Suprapubic skin (tissue), 4 donors: ENCODE results near the gene SPAG6. TPM values are rescaled to one million over a fixed set of nuclear protein-coding genes. Genes with fewer than 3 reads are reported as not detected.

ENCODE experiments used
- DNase-seq, 2 donors: peaks; one replicate each; pipeline ENCODE4 v3.0.0-alpha.2; 2019; ENCODE audit warnings: low spot score in 2 of 2
- H3K27ac ChIP-seq: fragments of 200-600 bp; sonication (generic); one replicate; pipeline ENCODE4 v1.5.1; 2019
- H3K27me3 ChIP-seq: fragments of 200-600 bp; sonication (generic); one replicate; pipeline ENCODE4 v1.5.1; 2019
- H3K36me3 ChIP-seq: fragments of 200-600 bp; sonication (generic); one replicate; pipeline ENCODE4 v1.5.1; 2019
- H3K4me1 ChIP-seq: fragments of 200-600 bp; sonication (generic); one replicate; pipeline ENCODE4 v1.5.1; 2019
- H3K4me3 ChIP-seq: fragments of 200-600 bp; sonication (generic); one replicate; pipeline ENCODE4 v1.5.1; 2019; ENCODE audit warnings: mild to moderate bottlenecking
- H3K9me3 ChIP-seq: fragments of 200-600 bp; sonication (generic); one replicate; pipeline ENCODE4 v1.5.1; 2019
- CTCF ChIP-seq, 2 donors: fragments of 200-600 bp in 1 of 2; fragments of 450-650 bp in 1 of 2; sonication (generic) in 1 of 2; IDR thresholded peaks; one replicate each; pipeline ENCODE4 v1.5.1; 2016 to 2019; ENCODE audit warnings: antibody characterized with exemption in 2 of 2, mild to moderate bottlenecking in 1 of 2, moderate library complexity in 1 of 2
- EP300 ChIP-seq: sonication (generic); formaldehyde crosslinking; IDR thresholded peaks from one replicate; pipeline ENCODE4 v1.6.1; 2017; ENCODE audit warnings: antibody characterized with exemption
- POLR2A ChIP-seq, 2 donors: fragments of 450-650 bp; IDR thresholded peaks; one replicate each; pipeline ENCODE4 v1.6.1; 2017; ENCODE audit warnings: antibody characterized with exemption in 2 of 2, mild to moderate bottlenecking in 2 of 2, moderate library complexity in 2 of 2
- POLR2AphosphoS5 ChIP-seq, 3 donors: sonication (generic); formaldehyde crosslinking; IDR thresholded peaks; one replicate each; pipeline ENCODE4 v1.6.1; 2017; ENCODE audit warnings: antibody characterized with exemption in 3 of 3
- WGBS: methylation state at CpG from one replicate; pipeline ENCODE4 v1.1.5; 2018; 5-methylcytosine and 5-hydroxymethylcytosine counted together
- total RNA-seq, 4 donors: library from RNA; depleted of rRNA; stranded (reverse); fragments of >200 nt; gene quantifications; one replicate each; pipeline ENCODE4 v1.1.0, GENCODE V29; 2016

The SPAG6 gene
- total RNA-seq, 4 donors from 2014 or later, result 0.34 to 1.1 (median 0.72) TPM; not detected in 1

- Histone ChIP-seq H3K9me3 (no peaks in the 10 kb centered on the region), H3K4me1 (peaks cover 34% of the 10 kb centered on the region), H3K27ac (peak within 1 kb of the TSS; percentile 92), H3K4me3 (peak within 1 kb of the TSS; percentile 84), H3K36me3 (no peaks in the 10 kb centered on the region), H3K27me3 (no peaks in the 10 kb centered on the region)
- no peak for TF ChIP-seq EP300
- TF ChIP-seq POLR2AphosphoS5 (IDR thresholded peaks at IDR 0.05), result peak; percentile 58 to 88 (median 69)
- no peak for TF ChIP-seq CTCF (IDR thresholded peaks at IDR 0.05)
- peak; percentile 16 to 44 for TF ChIP-seq POLR2A (IDR thresholded peaks at IDR 0.05)
- under 1% methylated on average over 34 of the region's 63 CpGs for WGBS
- peak; percentile 92 to 95 for DNase-seq
Observed at GRCh38 chr10:22316286-22317075, 28.8 kb upstream of the SPAG6 start, which contains the start of gene COMMD3. Gene COMMD3, plus strand, starts transcription at chr10:22316388. Its CDS starts 30 bp downstream, at chr10:22316418.

GRCh38 chr10:22317076-22317370 is 28.3 kb upstream of the SPAG6 start:
- Histone ChIP-seq H3K9me3 (no peaks in the 10 kb centered on the region), H3K27ac (peak overlapping the region; percentile 92), H3K4me3 (peak overlapping the region; percentile 84), H3K27me3 (peaks cover 2% of the 10 kb centered on the region), H3K4me1 (peaks cover 34% of the 10 kb centered on the region), H3K36me3 (no peaks in the 10 kb centered on the region)
- 13% methylated on average over 9 of the region's 9 CpGs for WGBS
- DNase-seq, result no peak
- no peak for TF ChIP-seq EP300
- TF ChIP-seq POLR2A (IDR thresholded peaks at IDR 0.05), result no peak
- no peak for TF ChIP-seq POLR2AphosphoS5 (IDR thresholded peaks at IDR 0.05)
- no peak for TF ChIP-seq CTCF (IDR thresholded peaks at IDR 0.05)

GRCh38 chr10:22317771-22318565 is 27.3 kb upstream of the SPAG6 start:
- no peak overlapping the region for H3K4me3 ChIP-seq
- no peak overlapping the region for H3K27ac ChIP-seq
- H3K4me1 ChIP-seq, result peaks cover 42% of the 10 kb centered on the region
- 90% methylated on average over 6 of the region's 6 CpGs for WGBS
- no peak for DNase-seq
- H3K36me3 ChIP-seq, result no peaks in the 10 kb centered on the region
- no peaks in the 10 kb centered on the region for H3K9me3 ChIP-seq
- peaks cover 11% of the 10 kb centered on the region for H3K27me3 ChIP-seq
- TF ChIP-seq POLR2AphosphoS5 (IDR thresholded peaks at IDR 0.05) (no peak), POLR2A (IDR thresholded peaks at IDR 0.05) (no peak), EP300 (no peak), CTCF (IDR thresholded peaks at IDR 0.05) (no peak)

GRCh38 chr10:22318772-22319171 is 26.5 kb upstream of the SPAG6 start:
- Histone ChIP-seq H3K36me3 (no peaks in the 10 kb centered on the region), H3K9me3 (no peaks in the 10 kb centered on the region), H3K4me1 (peaks cover 42% of the 10 kb centered on the region), H3K27me3 (peaks cover 18% of the 10 kb centered on the region), H3K4me3 (no peak overlapping the region), H3K27ac (no peak overlapping the region)
- DNase-seq, result no peak
- TF ChIP-seq EP300, result no peak
- TF ChIP-seq CTCF (IDR thresholded peaks at IDR 0.05), result no peak
- no peak for TF ChIP-seq POLR2A (IDR thresholded peaks at IDR 0.05)
- TF ChIP-seq POLR2AphosphoS5 (IDR thresholded peaks at IDR 0.05), result no peak
- 95% methylated on average over 3 of the region's 3 CpGs for WGBS

- H3K4me3 ChIP-seq, result peak overlapping the region; percentile 88
- DNase-seq, result no peak
- WGBS, result 88% methylated on average over 10 of the region's 10 CpGs
- TF ChIP-seq POLR2AphosphoS5 (IDR thresholded peaks at IDR 0.05) (no peak), CTCF (IDR thresholded peaks at IDR 0.05) (no peak), POLR2A (IDR thresholded peaks at IDR 0.05) (no peak), EP300 (no peak)
- H3K4me1 ChIP-seq, result peaks cover 49% of the 10 kb centered on the region
- H3K27ac ChIP-seq, result peak overlapping the region; percentile 91
- H3K9me3 ChIP-seq, result no peaks in the 10 kb centered on the region
- no peaks in the 10 kb centered on the region for H3K36me3 ChIP-seq
- peaks cover 26% of the 10 kb centered on the region for H3K27me3 ChIP-seq
Observed at GRCh38 chr10:22319547-22319979, 25.7 kb upstream of the SPAG6 start.
